Measurements from ENCODE around the gene MOB3B.

MOB3B gene

GRCh38 chr9:27429436-27429835 lies 100.2 kb downstream of the MOB3B start:
- DNase-seq (ENCODE audit: low read depth), result no peak
- no peak for TF ChIP-seq CTCF (IDR thresholded peaks at IDR 0.05; ENCODE audit: low read depth, low read length, missing control alignments)
- in situ Hi-C loops (cut with HindIII; ENCODE audit: low sequenced_read_pairs), result no loop called here
- H3K4me3 ChIP-seq (ENCODE audit: low read depth, low read length), result no peak overlapping the region

DNA sequence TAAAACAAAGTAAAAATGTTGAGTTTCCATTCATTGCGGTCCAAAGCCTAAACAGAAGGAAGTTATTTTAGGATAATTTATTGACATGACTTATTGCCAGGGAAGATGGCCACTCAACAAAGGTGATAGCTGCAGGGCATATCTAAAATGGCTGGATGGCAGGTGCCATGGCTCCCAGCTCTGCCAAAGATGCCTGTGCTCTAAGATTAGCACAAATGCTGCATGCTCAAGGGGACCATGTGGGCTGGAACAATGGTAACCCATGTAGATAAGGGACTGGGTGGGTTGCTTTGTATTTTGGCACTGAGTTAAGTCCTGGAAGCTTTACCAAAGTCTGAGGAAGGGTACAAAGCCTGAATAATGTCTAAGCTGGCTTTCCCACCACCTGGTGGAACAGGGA lies 101.1 kb downstream of the MOB3B start:
- in situ Hi-C loops (cut with HindIII; ENCODE audit: low sequenced_read_pairs), result no loop called here

DNA sequence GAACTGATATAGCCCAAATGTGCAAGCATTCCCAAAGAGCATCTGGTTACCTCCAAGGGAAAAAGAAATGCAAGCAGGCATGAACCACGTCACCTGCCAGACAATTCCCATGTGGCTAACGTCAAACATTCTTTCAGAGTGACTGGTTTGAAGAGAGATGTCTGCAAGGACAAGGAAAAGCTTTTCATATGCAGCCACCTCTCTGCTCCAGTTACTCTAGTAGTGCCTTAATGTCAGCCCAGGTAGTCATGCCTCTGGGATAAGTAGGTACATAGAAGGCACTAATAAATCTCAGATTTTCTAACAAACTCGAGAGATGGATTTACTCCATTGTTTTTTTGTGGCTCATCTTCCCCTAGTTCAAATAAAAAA lies 102.4 kb downstream of the MOB3B start:
- in situ Hi-C loops (cut with HindIII; ENCODE audit: low sequenced_read_pairs), result no loop called here
- DNase-seq (ENCODE audit: low read depth), result no peak
- no peak overlapping the region for H3K4me3 ChIP-seq (ENCODE audit: low read depth, low read length)
- TF ChIP-seq CTCF (IDR thresholded peaks at IDR 0.05; ENCODE audit: low read depth, low read length, missing control alignments), result no peak

More for the DNA sequence above, 101.1 kb downstream of the MOB3B start:
- TF ChIP-seq CTCF (IDR thresholded peaks at IDR 0.05; ENCODE audit: low read depth, low read length, missing control alignments), result no peak
- no peak overlapping the region for H3K4me3 ChIP-seq (ENCODE audit: low read depth, low read length)
- DNase-seq (ENCODE audit: low read depth), result no peak

GRCh38 chr9:27426511-27427271 lies 102.9 kb downstream of the MOB3B start:
- in situ Hi-C loops (cut with HindIII; ENCODE audit: low sequenced_read_pairs), result no loop called here
- no peak for TF ChIP-seq CTCF (IDR thresholded peaks at IDR 0.05; ENCODE audit: low read depth, low read length, missing control alignments)
- H3K4me3 ChIP-seq (ENCODE audit: low read depth, low read length), result no peak overlapping the region
- DNase-seq (ENCODE audit: low read depth), result no peak

DNA sequence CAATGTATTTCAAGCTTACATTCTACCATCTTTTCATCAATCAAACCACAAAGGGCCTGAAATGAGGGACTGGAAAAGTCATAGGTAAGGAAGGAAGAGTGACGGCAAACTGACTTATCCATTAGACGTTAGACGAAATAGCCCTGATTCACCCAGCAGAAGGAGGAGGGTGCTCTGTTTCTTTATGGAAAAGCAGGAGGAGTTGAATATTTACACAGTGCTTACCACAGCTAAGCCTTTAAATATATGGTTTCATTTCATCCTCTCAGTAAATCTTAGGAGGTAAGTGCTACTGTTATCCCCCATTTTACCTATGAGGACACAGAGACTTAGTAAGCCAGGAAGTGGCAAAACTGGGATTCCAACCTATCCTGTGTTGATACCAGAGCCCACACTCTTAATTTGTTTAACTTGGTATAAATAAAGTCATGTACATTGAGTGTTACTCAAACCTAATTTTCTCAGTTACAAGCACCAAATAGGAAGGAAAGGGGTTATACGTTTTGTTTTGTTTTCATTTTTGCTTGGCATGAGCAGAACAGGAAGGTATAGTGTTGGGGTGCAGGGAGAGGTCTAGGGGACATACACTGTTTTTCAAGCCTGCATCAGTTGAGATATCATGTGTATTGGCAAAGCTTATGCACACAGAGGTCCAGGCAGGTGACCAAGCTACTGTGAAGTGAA lies 103.6 kb downstream of the MOB3B start:
- H3K4me3 ChIP-seq (ENCODE audit: low read depth, low read length), result no peak overlapping the region
- in situ Hi-C loops (cut with HindIII; ENCODE audit: low sequenced_read_pairs), result no loop called here
- TF ChIP-seq CTCF (IDR thresholded peaks at IDR 0.05; ENCODE audit: low read depth, low read length, missing control alignments), result no peak
- DNase-seq (ENCODE audit: low read depth), result no peak

GRCh38 chr9:27423915-27424710 lies 105.5 kb downstream of the MOB3B start:
- in situ Hi-C loops (cut with HindIII; ENCODE audit: low sequenced_read_pairs), result no loop called here
- no peak overlapping the region for H3K4me3 ChIP-seq (ENCODE audit: low read depth, low read length)
- DNase-seq (ENCODE audit: low read depth), result no peak
- TF ChIP-seq CTCF (IDR thresholded peaks at IDR 0.05; ENCODE audit: low read depth, low read length, missing control alignments), result no peak

All from astrocyte of the cerebellum (primary cell).